ENCODE data around the gene TRIP4.

DNA sequence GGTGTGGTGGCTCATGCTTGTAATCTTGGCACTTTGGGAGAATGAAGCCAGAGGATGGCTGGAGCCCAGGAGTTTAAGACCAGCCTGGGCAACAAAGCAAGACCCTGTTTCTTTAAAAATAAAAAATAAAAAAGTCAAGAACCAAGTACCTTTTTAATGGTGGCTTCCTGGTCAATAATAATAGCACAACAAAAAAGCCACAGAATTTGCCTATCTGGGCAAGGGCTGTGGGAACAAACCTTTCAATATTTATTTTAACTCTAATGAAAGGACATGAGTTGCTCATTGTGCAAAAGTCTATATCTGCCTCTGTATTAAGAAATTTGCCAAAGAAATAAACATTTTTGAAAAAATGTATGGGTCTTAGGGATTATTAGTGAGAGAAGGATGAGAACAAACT, 74.9 kb downstream of the TRIP4 start:
- no peak for TF ChIP-seq CTCF (IDR thresholded peaks at IDR 0.05)
- TF ChIP-seq POLR2AphosphoS5 (IDR thresholded peaks at IDR 0.05): no peak
- no peak for TF ChIP-seq POLR2A (IDR thresholded peaks at IDR 0.05; ENCODE audit: low read depth)

Data from esophagus muscularis mucosa (tissue), 3 donors.